Measurements from ENCODE around the gene GINS2.

The GINS2 gene

DNA sequence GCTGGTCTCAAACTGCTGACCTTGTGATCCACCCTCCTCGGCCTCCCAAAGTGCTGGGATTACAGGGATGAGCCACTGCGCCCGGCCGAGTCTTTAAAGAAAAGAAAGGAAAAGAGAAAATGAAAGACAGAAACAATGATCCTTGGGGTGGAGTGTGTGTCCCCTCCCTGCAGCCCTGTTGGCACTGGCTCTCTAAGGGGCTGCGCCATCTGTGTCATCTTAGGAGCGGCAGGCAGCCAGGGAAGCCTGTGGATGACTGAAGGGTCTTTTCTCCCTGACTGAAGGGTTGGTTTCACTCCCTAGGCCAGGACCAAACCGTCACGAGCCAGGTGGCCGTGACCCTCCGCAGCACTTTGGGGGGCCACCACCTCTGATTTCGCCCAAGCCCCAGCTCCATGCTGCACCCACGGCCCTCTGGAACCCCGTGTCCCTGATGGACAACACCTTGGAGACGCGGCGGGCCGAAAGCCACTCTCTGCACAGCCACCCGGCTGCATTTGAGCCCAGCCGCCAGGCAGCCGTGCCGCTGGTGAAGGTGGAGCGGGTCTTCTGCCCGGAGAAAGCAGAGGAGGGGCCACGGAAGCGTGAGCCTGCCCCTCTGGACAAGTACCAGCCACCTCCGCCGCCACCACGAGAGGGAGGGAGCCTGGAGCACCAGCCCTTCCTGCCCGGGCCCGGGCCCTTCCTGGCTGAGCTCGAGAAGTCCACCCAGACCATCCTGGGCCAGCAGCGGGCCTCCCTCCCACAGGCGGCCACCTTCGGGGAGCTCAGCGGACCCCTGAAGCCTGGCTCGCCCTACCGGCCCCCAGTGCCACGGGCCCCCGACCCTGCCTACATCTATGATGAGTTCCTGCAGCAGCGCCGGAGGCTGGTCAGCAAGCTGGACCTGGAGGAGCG, 27.7 kb downstream of the GINS2 start:
- no peak for DNase-seq (ENCODE audit: low read depth)
- H3K4me3 ChIP-seq (ENCODE audit: low read depth, low read length): no peak overlapping the region
- TF ChIP-seq, protein P1, sequence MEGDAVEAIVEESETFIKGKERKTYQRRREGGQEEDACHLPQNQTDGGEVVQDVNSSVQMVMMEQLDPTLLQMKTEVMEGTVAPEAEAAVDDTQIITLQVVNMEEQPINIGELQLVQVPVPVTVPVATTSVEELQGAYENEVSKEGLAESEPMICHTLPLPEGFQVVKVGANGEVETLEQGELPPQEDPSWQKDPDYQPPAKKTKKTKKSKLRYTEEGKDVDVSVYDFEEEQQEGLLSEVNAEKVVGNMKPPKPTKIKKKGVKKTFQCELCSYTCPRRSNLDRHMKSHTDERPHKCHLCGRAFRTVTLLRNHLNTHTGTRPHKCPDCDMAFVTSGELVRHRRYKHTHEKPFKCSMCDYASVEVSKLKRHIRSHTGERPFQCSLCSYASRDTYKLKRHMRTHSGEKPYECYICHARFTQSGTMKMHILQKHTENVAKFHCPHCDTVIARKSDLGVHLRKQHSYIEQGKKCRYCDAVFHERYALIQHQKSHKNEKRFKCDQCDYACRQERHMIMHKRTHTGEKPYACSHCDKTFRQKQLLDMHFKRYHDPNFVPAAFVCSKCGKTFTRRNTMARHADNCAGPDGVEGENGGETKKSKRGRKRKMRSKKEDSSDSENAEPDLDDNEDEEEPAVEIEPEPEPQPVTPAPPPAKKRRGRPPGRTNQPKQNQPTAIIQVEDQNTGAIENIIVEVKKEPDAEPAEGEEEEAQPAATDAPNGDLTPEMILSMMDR (conservative IDR thresholded peaks at IDR 0.05; ENCODE audit: low read depth, low read length): no peak

DNA sequence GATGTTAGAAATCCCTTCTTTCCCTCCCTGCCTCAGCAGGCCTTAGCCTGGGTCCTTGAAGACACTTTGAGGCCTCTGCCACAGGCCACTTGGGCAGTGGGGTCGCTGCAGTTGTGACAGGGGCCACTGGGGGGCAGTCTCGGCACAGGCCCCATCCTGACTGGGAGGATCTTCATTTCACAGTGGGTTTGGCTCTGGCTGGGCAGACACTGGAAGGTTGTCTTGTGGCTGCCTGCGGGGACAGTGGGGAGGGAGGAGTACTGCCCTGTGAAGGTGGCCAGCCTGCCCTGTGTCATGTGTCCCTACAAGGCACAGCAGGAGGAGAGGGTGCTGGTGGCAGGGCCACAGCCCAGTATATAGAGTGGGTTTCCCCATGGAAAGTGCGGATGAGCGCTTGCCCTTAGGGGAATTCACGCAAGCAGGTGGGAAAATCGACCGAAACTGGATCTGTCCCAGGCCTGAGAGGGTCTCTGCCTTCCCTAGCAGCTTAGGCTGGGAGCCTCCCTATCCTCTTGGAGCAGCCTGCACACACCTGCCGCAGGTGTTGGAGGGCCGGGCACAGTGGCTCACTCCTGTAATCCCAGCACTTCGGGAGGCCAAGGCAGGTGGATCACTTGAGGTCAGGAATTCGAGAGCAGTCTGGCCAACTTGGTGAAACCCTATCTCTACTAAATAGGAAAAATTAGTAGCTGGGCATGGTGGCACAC, 28.8 kb downstream of the GINS2 start:
- TF ChIP-seq, protein P1 (conservative IDR thresholded peaks at IDR 0.05; ENCODE audit: low read depth, low read length): peak; percentile 95
- peak; percentile 72 for DNase-seq (ENCODE audit: low read depth)
- no peak overlapping the region for H3K4me3 ChIP-seq (ENCODE audit: low read depth, low read length)

DNA sequence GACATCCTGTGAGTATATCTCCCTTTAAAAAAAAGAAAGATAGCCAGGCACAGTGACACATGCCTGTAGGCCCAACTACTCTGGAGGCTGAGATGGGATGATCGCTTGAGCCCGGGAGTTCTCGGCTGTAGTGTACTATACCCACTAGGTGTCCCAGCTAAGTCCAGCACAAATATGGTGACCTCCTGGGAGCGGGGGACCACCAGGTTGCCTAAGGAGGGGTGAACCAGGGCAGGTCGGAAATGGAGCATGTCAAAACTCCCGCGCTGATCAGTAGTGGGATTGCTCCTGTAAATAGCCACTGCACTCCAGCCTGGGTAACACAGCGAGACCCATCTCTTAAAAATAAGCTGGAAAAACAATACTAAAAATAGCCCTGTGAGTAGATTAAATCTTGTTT, 29.4 kb downstream of the GINS2 start:
- DNase-seq (ENCODE audit: low read depth): no peak
- TF ChIP-seq, protein P1 (conservative IDR thresholded peaks at IDR 0.05; ENCODE audit: low read depth, low read length): no peak
- no peak overlapping the region for H3K4me3 ChIP-seq (ENCODE audit: low read depth, low read length)

DNA sequence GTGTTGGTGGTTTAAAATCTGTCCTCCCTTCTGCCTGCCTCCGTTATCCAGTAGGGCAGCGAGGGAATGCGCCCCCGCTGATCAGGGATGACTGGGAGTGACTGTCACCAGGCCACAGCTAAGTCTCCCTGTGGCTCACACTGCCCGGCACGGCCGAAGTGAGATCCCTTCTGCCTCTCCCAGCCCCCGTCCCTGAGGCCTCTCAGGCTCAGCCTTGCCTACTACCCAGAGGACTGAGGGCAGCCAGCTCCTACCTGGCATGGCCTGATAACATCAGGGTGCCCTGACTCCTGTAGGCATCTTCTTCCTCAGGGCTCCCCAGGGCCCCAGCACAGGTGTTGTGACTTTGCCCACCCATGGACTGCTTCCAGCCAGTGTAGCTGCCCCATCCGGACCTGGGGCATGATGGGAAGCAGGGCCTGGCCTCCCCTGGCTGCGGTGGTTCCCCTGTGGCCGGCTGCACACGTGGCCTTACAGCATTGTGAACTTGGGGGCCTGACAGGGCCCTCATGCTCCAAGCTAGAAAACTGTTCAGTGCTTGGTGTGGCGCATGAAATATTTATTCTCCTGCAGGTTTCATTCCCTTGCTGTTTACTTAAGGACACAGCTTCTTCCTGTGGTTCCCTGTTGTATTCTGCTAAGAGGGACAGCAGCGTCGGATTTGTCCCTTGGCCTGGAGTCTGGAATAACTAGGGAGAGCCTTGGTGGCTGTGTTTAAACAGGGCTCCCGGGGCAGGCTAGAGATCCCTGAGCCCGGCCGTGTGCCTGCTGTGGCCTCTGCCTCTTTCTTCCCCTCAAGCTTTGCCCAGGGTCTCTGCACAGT, 30.0 kb downstream of the GINS2 start:
- DNase-seq (ENCODE audit: low read depth): no peak
- TF ChIP-seq, protein P1 (conservative IDR thresholded peaks at IDR 0.05; ENCODE audit: low read depth, low read length): no peak
- no peak overlapping the region for H3K4me3 ChIP-seq (ENCODE audit: low read depth, low read length)

DNA sequence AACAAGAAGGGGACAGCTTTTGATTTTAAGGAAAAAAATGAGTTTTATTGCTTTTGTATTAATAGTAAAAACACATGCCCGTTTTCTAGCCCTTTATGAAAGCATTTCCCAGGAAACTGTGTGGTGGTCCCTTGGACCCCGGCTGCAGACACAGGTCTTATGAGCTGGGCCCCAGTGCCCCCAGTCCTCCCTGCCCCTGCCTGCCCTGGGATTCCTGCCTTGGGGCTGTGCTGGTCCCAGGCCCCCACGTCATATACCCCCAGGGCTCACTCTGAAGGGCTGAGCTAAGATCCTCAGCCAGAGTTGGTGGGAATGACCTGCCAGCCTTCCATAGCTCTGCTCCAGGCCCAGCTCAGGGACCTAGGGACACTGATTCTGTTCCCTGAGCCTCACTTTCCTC, 30.8 kb downstream of the GINS2 start:
- H3K4me3 ChIP-seq (ENCODE audit: low read depth, low read length): no peak overlapping the region
- DNase-seq (ENCODE audit: low read depth): no peak
- TF ChIP-seq, protein P1 (conservative IDR thresholded peaks at IDR 0.05; ENCODE audit: low read depth, low read length): no peak

DNA sequence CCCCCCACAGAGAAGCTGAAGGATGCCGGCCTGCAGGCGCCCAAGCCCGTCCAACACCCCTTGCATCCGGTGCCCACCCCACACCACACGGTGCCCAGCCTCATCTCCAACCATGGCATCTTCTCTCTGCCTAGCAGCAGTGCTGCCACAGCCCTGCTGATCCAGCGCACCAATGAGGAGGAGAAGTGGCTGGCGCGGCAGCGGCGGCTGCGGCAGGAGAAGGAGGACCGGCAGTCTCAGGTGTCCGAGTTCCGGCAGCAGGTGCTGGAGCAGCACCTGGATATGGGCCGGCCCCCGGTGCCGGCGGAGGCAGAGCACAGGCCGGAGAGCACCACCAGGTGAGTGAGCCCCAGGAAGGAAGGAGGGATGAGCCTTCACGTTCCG, 31.5 kb downstream of the GINS2 start:
- no peak for DNase-seq (ENCODE audit: low read depth)
- no peak overlapping the region for H3K4me3 ChIP-seq (ENCODE audit: low read depth, low read length)
- TF ChIP-seq, protein P1 (conservative IDR thresholded peaks at IDR 0.05; ENCODE audit: low read depth, low read length): no peak
